Neural cell (in vitro differentiated cells): ENCODE results near the gene PTPRN2. TPM values are rescaled to one million over a fixed set of nuclear protein-coding genes. Genes with fewer than 3 reads are reported as not detected.

Experiments
- H2AFZ ChIP-seq: fragments of 200-600, 300-800 bp; sonication (generic), shearing (Covaris generic); 2 replicates; pipeline ENCODE4 v1.6.0; 2014; ENCODE audit warnings: low read depth, mild to moderate bottlenecking, antibody characterized with exemption, low read length, moderate library complexity
- H3F3A ChIP-seq: fragments of 200-600 bp; shearing (Covaris generic); 2 replicates; pipeline ENCODE4 v1.6.1; 2016; ENCODE audit warnings: mild to moderate bottlenecking, moderate library complexity, mixed read lengths, antibody characterized with exemption, low read length; ENCODE audit not compliant: insufficient read depth, poor library complexity, severe bottlenecking
- H3K27ac ChIP-seq: fragments of 200-600, 300-800 bp; sonication (generic), shearing (Covaris generic); 2 replicates; pipeline ENCODE4 v1.5.1; 2014; ENCODE audit warnings: mild to moderate bottlenecking, low read length, moderate library complexity
- H3K27me3 ChIP-seq: fragments of 300-800, 200-600 bp; sonication (generic), shearing (Covaris generic); 2 replicates; pipeline ENCODE4 v1.6.0; 2014; ENCODE audit warnings: mild to moderate bottlenecking, low read depth, low read length, moderate library complexity; ENCODE audit not compliant: insufficient read depth
- H3K36me3 ChIP-seq: fragments of 300-800, 200-600 bp; sonication (generic), shearing (Covaris generic); 2 replicates; pipeline ENCODE4 v1.5.1; 2014; ENCODE audit warnings: mild to moderate bottlenecking, antibody characterized with exemption, low read length, moderate library complexity; ENCODE audit not compliant: insufficient read depth
- H3K4me2 ChIP-seq: fragments of 300-800, 200-600 bp; sonication (generic), shearing (Covaris generic); 2 replicates; pipeline ENCODE4 v1.6.0; 2014; ENCODE audit warnings: mild to moderate bottlenecking, low read length
- H3K4me3 ChIP-seq: fragments of 300-800, 200-600 bp; sonication (generic), shearing (Covaris generic); 2 replicates; pipeline ENCODE4 v1.5.1; 2014; ENCODE audit warnings: mild to moderate bottlenecking, low read length, moderate library complexity
- H3K79me2 ChIP-seq: fragments of 200-600 bp; shearing (Covaris generic); replicated peaks from 2 replicates; pipeline ENCODE4 v1.6.0; 2014; ENCODE audit warnings: mild to moderate bottlenecking, low read length, moderate library complexity; ENCODE audit not compliant: insufficient read depth
- H3K9ac ChIP-seq: fragments of 300-800, 200-600 bp; sonication (generic), shearing (Covaris generic); 2 replicates; pipeline ENCODE4 v1.6.1; 2016; ENCODE audit warnings: mild to moderate bottlenecking, low read length, mixed read lengths
- H3K9me2 ChIP-seq: fragments of 200-600 bp; shearing (Covaris generic); 2 replicates; pipeline ENCODE4 v1.6.1; 2016; ENCODE audit warnings: mild to moderate bottlenecking, low read length, mixed read lengths; ENCODE audit not compliant: insufficient read depth
- H3K9me3 ChIP-seq: fragments of 200-600, 300-800 bp; sonication (generic), shearing (Covaris generic); 2 replicates; pipeline ENCODE4 v1.6.1; 2016; ENCODE audit warnings: mild to moderate bottlenecking, mixed run types, low read length, moderate library complexity, mixed read lengths
- H4K20me1 ChIP-seq: fragments of 200-600 bp; shearing (Covaris generic); 2 replicates; pipeline ENCODE4 v1.6.1; 2016; ENCODE audit warnings: mild to moderate bottlenecking, mixed run types; ENCODE audit not compliant: insufficient read depth
- CTCF ChIP-seq: fragments of 450-650 bp; IDR thresholded peaks from 2 replicates; pipeline ENCODE4 v1.5.1; 2014; ENCODE audit warnings: antibody characterized with exemption, mild to moderate bottlenecking, moderate library complexity; ENCODE audit not compliant: poor library complexity, severe bottlenecking
- EP300 ChIP-seq: fragments of 450-650 bp; conservative IDR thresholded peaks from 2 replicates; pipeline ENCODE4 v1.6.1; 2014; ENCODE audit warnings: antibody characterized with exemption, mild to moderate bottlenecking, moderate library complexity; ENCODE audit not compliant: poor library complexity, severe bottlenecking
- EZH2 ChIP-seq: fragments of 200-600, 300-800 bp; shearing (Covaris generic), sonication (generic); IDR thresholded peaks from 2 replicates; pipeline ENCODE4 v1.6.1; 2014; ENCODE audit warnings: antibody characterized with exemption, low read length, borderline replicate concordance, mild to moderate bottlenecking; ENCODE audit not compliant: insufficient read depth, poor library complexity, severe bottlenecking
- MXI1 ChIP-seq: fragments of 450-650 bp; conservative IDR thresholded peaks from 2 replicates; pipeline ENCODE4 v1.6.1; 2014; ENCODE audit warnings: antibody characterized with exemption, mild to moderate bottlenecking; ENCODE audit not compliant: poor library complexity, severe bottlenecking
- POLR2AphosphoS5 ChIP-seq: IDR thresholded peaks from 2 replicates; pipeline ENCODE4 v1.6.1; 2012
- RAD21 ChIP-seq: fragments of 450-650 bp; conservative IDR thresholded peaks from 2 replicates; pipeline ENCODE4 v1.6.1; 2014; ENCODE audit warnings: antibody characterized with exemption, mild to moderate bottlenecking, moderate library complexity
- REST ChIP-seq: IDR thresholded peaks from 2 replicates; pipeline ENCODE4 v1.6.1; 2012; ENCODE audit warnings: borderline replicate concordance
- SMC3 ChIP-seq: fragments of 450-650 bp; conservative IDR thresholded peaks from 2 replicates; pipeline ENCODE4 v1.6.1; 2014; ENCODE audit warnings: antibody characterized with exemption, mild to moderate bottlenecking, moderate library complexity; ENCODE audit not compliant: poor library complexity
- TAF1 ChIP-seq: IDR thresholded peaks from 2 replicates; pipeline ENCODE4 v1.6.1; 2012; ENCODE audit warnings: low read depth
- polyA plus RNA-seq: library from polyadenylated mRNA; depleted of rRNA; stranded (reverse); fragments of >200 nt; gene quantifications from 2 replicates; pipeline ENCODE4 v1.2.3, GENCODE V29; 2014

Gene PTPRN2
- polyA plus RNA-seq, 1 donor from 2014 or later = 31.0 TPM

DNA sequence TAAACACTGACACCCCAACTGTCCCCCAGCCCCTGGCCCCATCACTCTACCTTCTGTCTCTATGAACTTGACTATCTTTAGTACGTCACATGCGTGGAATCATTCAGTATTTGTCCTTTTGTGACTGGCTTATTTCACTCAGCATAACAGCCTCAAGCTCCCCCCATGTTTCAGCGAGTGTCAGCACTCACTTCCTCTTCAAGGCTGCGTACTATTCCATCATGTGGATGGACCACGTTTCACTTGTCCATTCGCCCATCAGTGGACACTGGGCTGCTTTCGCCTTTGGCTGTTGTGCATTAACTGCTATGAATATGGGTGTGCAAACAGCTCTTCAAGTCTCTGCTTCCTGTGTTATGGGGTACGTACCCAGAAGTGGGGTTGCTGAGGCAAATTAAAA lies 100.7 kb downstream of the PTPRN2 start:
- Histone ChIP-seq H3K9me2 (no peaks in the 10 kb centered on the region), H2AFZ (no peak overlapping the region), H3K4me2 (no peak overlapping the region), H3F3A (no peaks in the 10 kb centered on the region), H3K36me3 (no peaks in the 10 kb centered on the region), H3K9me3 (no peaks in the 10 kb centered on the region), H4K20me1 (no peaks in the 10 kb centered on the region), H3K27me3 (no peaks in the 10 kb centered on the region), H3K27ac (peak overlapping the region; percentile 75), H3K4me3 (no peak overlapping the region), H3K79me2 (no peaks in the 10 kb centered on the region), H3K9ac (no peak overlapping the region)
- TF ChIP-seq TAF1 (no peak), SMC3 (no peak), REST (no peak), CTCF (no peak), EP300 (no peak), MXI1 (no peak), EZH2 (no peak), POLR2AphosphoS5 (no peak), RAD21 (no peak)

- no peak overlapping the region for H3K4me2 ChIP-seq
- no peak overlapping the region for H3K27ac ChIP-seq
- TF ChIP-seq EP300 (no peak), SMC3 (no peak), MXI1 (no peak), RAD21 (no peak), REST (no peak), CTCF (no peak)
- H3K9me2 ChIP-seq = no peaks in the 10 kb centered on the region
- no peaks in the 10 kb centered on the region for H3K9me3 ChIP-seq
- H2AFZ ChIP-seq = no peak overlapping the region
- H3K9ac ChIP-seq = no peak overlapping the region
- H3K36me3 ChIP-seq = no peaks in the 10 kb centered on the region
- no peaks in the 10 kb centered on the region for H4K20me1 ChIP-seq
- H3K4me3 ChIP-seq = no peak overlapping the region
- no peaks in the 10 kb centered on the region for H3K27me3 ChIP-seq
- no peaks in the 10 kb centered on the region for H3K79me2 ChIP-seq
- no peaks in the 10 kb centered on the region for H3F3A ChIP-seq
Measured at GRCh38 chr7:158484801-158485531, 102.7 kb downstream of the PTPRN2 start.
